ENCODE measurements around the gene CXCL5.
"Not testable (repeated sequence)": the region's sequence is repeated elsewhere in the genome, so short reads cannot be mapped to it uniquely, and the experiment has no call there.

Gene CXCL5

DNA sequence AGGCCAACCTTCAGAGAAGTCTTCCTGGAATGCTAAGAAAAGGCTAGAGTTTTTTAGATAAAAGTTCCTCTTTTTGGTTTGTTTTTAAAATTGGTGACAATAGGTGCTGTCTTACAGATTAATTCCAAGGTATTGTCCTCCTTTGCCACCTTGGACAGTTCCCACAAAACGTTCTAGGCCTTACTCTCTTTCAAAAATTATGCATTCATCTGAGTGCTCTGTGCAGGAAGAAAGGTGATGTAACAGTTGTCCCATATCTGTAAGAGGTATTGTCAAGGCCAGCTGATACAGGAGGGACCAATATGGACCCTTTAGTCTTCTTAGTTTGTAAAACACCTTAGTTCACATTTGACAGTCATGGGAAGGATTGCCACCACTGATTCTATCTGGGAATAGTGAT, 15.9 kb upstream of the CXCL5 start:
- no peak for DNase-seq

DNA sequence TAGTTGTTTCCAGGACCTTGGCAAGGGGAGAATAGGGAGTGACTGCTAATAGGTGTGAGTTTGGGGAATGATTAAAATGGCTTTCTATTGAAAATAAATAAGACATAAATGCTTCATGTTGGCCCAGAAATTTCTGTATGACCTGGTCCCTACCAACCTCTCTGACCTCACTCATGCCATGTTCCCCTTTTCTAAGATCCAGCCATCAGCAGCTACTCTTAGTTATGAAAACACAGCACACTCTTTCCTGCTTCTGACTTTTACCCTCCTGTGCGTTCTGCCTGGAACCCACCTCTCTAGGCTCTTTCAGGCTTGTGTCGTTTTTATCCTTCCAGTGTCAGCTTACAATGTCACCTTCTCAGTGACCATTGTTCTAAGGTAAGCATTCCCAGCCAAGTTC, 14.8 kb upstream of the CXCL5 start:
- DNase-seq: no peak

DNA sequence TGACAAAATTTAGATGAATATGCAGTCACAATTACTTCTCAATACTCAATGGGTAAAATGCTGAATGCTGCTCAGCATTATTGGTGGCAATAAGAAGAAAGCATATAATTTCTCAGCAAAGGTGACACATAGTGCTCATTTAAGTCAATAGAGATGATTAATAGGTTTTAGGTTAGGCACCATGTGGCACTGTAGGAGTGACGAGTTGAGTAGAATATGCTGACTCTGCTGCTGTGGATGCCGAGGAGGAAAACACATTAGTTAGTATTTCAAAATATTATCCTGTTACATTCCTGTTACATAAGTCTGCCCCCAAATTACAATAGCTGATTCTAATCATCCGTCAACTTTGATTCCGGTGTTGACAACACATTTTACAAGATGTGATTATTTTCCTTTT, 13.7 kb upstream of the CXCL5 start:
- no peak for DNase-seq

DNA sequence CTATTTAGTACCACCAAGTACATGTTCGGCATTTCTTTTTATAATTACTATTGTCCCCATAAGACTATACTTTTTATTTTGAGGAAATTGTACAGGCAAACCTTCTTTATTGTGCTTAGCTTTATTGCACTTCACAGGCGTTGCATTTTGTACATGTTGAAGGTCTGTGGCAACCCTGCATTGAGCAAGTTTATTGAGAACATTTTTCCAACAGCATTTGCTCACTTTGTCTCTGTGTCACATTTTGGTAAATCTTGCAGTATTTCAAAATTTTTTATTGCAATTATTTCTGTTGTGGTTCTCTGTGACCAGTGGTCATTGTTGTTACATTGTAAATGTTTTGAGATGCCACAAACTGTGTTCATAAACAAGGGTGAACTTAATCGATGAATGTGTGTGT, 10.8 kb upstream of the CXCL5 start:
- DNase-seq: no peak

DNA sequence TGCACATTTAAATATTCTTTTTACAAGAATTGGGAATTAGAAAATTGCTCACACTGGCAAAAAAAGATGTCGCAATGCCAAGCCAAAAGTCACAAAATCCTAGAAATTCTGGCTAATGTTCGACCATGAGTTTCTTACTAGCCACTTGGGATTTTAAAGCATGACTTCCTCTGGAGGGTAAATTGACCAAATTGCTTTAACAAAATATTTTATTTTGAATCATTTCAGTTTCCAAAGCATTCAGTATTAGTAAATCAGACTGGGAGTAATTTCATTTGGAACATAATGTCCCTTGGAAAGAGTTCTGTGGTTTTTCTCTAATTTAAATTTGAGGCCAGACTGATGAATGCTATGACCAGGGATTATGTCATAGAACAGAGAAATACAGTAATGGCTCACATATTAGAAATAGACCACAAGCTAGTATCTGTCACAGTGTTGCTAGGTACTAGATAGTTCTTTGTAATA, 7.6 kb upstream of the CXCL5 start:
- no peak for DNase-seq

DNA sequence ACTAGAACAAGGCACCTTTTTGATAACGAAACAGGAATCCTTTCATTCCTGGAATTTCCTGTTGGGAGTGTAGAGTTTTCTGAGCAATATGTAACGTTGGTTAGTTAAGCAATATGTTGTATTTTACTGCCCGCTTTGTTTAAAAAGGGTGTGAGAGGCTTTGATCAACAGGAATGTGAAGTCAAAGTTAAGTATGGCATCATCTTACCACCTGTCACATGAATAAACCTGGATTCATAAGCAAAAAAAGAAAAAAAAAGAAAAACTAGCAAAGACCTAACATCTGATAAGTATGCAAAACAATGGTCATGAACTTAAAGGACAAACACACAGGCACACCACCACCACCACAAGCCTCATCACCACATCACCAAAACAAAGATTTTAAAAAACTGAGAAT, 7.1 kb upstream of the CXCL5 start:
- no peak for DNase-seq

DNA sequence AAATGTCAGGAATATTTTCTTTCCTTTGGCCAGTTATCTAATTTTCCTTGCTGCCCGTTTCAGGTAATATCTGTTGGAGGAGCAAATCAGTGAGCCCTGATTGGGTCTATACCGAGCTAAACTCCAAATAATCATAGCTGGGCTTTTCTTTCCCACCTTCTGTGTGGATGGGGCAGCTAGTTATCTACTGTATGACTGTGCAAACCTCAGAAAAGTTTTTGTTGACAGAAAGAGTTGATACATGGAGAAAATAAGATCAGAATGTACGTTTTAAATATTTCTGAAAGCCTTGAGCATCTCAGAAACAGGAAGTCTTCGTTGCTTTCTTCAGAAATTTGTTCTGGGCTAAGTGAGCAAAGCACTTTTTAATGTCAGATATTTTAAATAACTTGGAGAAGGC, 6.2 kb upstream of the CXCL5 start:
- no peak for DNase-seq

DNA sequence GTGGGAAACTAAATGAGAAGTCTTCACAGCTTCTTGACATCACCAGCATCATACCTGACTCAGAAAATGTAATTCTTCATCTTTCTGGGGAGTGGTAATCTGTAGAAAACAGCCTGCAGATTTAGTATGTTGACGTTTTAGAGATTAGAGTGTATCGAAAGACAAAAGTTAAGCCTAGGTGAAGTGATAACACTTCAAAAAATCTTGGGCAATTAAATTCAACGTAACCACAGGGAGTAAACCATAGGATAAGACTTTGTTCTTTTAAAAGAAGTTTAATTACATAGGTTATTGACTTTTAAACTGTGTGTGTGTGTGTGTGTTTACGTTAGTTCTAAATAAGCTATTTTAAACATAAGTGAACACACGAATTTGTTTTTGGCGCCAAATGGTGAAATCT, 1.8 kb upstream of the CXCL5 start:
- no peak for DNase-seq

DNA sequence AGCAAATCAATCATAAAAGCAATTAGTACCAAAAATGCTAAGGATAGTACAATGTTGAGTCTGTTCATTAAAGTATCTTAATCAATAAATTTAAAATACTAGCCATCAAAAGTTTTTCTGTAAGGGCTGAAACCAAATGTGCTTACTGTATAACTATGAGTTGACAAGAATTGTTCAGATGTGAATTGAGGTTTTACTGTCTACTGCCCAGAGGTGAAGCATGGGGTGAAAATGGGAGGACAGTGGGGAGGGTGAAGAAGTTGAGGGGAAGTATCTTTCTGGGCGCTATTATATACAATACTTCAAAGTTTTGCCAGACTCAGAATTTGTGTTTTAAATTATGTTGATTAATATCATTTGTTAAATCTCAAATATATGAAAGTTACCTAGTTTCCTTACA, 6.4 kb downstream of the CXCL5 start:
- no peak for DNase-seq

DNA sequence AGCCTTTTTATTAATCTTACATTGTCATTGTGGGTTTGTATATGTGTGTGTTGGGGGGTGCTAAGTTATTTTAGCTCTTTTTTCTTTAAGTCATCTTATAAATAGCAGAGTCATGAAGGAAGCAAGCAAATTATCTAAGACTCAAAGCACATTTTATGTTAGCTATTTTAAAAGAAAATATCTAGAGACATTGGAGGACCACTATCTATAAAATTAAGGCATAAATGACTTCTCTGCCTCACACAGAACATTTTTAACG, 6.8 kb downstream of the CXCL5 start:
- no peak for DNase-seq

DNA sequence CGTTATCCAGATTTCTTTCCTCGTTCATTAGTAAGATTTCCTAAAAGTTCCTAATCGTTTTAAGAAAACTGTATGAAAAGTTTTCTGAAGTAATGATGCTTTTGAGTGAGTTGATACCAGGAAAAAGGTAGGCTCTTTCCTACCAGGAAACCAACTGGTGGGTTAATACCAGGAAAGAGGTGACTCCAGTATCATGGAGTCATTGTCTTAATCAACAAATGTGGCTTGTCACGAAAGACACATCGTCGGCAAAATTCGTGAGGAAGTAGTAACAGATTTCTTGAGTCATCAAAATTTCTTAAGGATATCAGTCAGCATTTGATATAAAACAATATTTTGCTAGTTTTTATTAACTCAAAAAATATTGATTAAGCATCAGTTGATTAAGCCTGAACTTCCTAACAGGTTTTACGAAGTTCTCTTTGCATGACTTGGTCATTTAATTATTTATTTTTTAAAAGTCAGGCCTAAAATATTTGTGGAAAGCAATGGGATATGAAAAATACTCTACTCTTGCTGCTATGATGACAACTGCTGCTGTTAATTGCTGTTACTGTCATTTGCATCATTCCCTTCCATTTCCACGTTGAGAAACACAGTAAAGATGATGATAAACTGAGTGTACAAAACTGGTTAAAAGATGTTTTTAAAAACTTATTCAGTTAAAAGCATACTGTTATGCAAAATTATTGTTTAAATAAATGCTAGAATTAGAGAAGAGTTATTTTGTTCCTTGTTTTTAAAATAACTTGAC, 7.3 kb downstream of the CXCL5 start:
- no peak for DNase-seq

DNA sequence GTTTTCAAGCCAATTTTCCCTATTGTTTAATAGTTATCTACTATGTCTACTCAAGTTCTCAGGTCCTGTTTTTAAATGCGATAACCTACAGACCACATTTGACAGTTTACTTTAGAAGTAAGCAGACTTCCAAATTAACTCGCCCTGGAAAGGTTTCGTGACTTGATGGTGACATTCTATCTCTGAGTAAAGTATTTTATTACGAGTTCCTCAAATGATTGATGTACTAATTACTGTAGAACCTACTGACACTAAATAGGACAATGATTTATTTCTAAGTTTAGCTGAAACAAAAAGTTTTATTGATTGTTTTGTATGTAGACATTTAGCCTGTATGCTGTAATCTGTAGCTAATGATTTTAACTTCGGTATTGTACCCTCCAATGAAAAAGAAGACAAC, 8.5 kb downstream of the CXCL5 start:
- no peak for DNase-seq

DNA sequence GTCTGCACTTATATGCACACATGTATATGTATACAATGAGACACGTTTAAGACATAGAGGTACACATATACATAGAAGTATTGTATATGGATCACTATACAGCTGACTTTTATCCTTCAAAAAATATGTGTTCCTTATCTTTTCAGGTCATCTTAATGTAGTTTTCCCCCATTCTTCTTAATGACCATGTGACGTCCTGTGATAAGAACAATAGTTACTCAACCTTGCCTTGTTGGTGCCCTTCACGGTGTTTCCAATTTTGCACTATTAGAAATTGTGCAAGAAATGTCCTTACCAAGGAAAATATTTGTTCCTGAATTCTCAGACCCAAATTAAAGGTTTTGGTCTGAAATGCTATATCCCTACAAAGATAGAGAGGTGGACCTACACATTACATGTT, 9.4 kb downstream of the CXCL5 start:
- no peak for DNase-seq

DNA sequence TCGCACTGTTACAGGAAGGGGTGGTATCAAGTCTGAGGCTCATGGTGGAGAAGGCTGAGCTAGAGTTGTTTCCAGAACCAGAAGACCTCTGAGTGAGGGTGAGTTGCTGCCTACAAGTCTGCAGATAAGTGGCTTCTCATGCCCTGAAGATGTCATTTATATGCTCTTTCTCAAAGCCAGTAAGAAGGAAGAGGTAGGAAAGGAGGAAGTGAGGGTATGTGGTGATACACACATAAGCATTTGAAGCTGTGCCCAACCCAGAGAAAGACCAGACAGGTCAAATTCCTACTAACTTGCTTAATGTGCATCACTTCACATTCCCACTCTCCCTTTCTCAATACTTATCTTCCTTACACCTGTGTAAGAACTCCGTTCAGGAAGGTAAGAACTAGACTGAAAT, 10.4 kb downstream of the CXCL5 start, which contains the start of gene PPBP:
PPBP (minus strand) TSS at position 130 of the 400 bp plus-strand sequence; CDS start at position 43, 87 bp downstream.
- DNase-seq: no peak

DNA sequence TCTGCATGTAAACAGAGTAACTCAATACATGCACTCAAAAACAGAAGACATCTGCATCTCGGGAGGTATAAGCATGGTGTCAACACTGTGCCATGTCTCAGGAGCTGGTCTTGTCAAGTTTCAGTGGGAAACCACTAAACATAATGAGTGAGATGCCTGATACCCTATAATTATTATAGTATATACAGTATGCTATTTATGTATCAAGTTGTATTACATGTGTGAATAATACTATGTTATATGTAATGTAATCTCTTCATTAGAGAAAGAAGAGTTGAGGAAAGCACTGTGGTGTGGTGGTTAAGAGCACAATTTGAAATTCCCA, 13.0 kb downstream of the CXCL5 start:
- DNase-seq: no peak

DNA sequence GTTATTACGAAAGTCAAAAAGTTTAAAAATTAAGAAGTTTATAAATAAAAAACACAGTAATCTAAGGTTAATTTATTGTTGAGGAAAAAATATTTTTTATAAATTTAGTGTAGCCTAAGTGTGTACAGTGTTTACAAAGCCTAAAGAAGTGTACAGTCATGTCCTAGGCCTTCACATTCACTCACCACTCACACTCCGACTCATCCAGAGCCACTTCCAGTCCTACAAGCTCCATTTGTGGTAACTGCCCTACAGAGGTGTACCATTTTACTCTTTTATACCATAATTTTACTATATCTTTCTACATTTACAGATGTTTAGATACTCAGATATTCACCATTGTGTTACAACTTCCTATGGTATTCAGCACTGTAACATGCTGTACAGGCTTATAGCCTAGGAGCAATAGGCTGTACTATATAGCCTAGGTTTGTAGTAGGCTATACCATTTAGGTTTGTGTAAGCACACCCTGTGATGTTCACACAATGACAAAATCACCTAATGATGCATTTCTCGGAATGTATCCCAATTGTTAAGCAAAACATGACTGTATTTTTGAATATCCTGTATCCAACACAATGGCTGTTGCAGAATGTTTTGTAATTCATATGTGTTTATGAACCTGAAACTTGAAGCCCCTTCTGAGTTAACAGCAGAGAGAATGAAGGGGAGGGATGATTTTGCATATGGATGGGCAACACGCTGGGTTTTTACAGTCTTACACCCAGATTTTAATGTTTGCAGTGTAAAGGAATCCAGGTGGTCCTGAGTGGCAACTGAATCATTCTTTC, 13.5 kb downstream of the CXCL5 start:
- DNase-seq: no peak

DNA sequence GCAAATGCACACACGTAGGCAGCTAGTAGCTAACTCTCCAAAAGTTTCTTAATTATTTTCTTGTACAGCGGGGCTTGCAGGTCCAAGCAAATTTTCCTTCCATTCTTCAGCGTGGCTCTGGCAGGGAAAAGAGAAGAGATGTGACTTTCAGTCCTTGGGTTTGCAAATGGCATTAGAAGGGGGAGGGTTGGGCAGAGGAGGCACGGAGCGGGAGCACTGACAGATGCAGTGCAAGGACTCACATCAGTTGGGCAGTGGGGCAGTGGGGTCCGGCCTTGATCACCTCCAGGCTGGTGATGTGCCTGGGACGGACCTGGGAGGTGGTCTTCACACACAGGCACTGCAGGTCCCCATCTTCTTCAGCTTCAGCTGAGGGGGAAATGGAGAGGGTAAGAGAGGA, 17.3 kb downstream of the CXCL5 start:
- DNase-seq: not testable (repeated sequence)

DNA sequence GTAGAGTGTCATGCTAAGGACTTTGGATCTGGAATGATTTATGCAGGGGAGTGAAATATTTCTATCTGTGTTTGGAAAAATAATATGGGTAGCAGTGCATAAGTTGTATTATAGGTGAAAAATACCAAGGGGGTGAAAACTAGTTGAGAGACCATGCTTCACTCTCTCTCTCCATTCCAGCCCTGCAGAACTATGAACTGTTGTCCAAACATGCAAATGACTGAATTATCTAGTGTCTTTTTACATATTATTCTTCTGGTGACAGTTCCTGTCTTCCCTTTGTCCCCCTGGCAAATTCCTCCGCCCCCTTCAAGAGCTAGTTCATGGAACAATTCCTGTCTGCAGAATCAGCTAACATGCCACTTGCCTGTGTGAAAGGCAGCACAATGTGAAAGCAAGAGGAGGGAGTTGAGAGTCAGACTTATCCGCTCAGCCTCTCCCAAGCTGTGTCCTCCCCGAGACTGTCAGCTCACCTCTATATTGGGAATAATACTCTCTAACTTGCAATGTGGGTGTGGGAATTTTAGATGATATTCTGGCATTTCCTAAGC, 19.0 kb downstream of the CXCL5 start:
- no peak for DNase-seq

DNA sequence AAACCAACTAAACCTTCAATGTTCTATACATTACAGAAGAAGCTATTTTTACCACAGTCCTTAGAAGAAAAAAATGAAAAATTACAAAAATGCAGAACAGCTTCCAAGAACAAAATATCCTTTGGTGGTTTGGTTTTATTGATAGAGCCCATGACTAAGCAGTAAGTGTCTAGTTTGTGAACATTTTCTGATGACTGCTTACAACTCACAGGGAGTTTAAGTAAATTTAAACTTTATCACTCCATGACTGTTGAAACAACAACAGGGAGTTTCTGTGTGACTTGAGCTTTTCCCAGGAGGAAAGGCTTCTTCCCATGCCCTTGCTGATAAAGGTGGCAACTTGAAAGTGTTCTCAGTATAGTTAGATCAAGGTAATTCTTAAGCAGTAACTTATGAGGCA, 19.6 kb downstream of the CXCL5 start:
- no peak for DNase-seq

DNA sequence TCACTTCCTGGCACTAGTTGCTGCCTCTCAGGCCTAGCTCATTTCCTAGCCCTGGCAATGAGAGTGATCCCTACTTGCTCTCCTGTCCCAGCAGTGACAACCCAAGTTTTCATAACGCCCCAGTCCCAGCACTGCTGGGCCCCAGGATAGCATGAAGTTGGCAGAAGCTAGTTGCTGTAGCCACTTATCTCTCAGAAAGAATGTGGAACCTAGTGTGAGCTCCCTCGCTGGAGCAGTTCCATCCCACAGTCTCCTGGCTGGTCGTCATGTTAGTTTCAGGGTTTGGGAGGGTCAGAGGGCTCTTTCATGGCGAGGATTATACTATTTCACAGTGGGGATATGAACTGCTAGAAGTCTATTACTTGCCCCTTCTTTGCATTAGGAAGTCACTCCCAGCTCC, 21.8 kb downstream of the CXCL5 start:
- no peak for DNase-seq

DNA sequence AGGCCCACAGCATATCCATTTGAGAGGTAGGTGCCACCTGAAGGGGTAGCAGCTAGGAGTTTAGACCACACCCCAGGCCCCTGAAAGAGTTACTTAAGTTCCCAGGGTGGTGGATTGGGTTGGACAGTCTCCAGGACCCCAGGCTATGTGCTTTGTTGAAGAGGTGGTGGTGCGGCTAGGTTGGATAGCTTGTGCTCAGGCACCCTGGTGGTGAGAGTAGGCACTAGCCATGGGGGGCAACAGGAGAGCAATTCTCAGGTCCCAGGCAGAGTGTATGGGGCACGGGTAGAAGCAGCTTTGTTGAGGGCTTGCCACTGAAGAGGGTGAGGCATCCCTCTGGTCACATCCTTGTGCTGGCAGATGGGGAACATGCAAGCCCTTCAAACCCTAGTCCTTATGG, 22.3 kb downstream of the CXCL5 start:
- DNase-seq: no peak

DNA sequence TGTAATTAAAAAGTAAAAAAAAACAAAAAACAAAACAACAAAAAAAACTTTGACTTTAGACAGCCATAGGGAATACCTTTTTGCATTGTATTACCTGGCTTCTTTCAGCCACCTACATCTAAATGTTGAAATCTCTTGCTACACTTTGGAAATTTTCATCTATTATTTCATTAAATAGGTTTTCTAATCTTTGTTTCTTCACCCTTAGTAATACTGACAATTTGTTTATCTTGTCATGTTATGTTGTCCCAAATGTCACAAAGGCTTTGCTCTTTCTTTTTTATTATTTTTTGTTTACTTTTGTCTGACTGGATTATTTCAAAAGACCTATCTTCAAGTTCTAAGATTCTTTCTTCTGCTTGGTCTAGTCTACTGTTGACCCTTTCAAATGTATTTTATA, 24.1 kb downstream of the CXCL5 start:
- DNase-seq: no peak

DNA sequence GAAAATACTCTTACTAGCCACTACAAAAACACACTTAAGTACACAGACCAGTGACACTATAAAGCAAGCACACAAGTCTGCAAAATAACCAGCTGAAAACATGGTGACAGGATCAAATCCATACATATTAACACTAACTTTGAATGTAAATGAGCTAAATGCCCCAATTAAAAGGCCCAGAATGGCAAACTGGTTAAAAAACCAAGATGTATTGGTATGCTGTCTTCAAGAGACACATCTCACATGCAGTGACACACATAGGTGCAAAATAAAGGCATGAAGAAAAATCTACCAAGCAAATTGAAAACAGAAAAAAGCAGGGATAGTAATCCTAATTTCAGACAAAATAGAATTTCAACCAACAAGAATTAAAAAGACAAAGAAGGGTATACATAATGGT, 27.5 kb downstream of the CXCL5 start:
- no peak for DNase-seq

DNA sequence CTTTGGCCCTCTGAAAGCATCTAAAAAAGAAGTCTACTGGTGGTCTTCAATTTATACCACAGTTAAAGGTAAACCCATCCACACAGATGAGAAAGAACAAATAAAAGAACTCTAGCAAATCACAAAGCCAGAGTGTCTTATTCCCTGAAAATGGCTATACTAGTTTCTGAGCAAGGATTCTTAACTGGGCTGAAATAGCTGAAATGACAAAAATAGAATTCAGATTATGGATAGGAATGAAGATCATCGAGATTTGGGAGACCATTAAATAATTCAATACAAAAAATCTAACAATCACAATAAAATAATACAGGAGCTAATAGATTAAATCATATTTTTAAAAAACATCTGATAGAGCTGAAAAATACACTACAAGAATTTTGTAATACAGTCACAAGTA, 28.5 kb downstream of the CXCL5 start:
- DNase-seq: no peak

DNA sequence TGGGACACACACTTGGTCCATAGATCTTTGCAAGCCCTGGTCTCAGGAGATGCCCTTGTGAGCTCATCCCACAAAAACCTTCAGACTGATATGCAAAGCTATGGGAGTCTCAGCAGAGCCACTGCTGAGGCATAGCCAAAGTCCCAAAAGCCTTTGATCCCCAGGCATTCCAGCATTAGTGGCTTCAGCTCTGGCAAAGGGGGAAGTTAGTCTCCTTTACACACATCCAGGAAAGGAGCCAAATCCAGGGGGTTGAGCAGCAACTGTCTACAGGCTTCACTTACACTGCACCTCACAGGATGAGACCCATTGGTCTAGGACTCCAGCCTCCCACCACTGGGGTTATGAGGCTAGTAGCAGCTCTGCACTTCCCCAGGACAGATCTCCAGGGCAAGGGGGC, 30.6 kb downstream of the CXCL5 start:
- DNase-seq: no peak
